ENCODE results near the gene NUP85.

DNA sequence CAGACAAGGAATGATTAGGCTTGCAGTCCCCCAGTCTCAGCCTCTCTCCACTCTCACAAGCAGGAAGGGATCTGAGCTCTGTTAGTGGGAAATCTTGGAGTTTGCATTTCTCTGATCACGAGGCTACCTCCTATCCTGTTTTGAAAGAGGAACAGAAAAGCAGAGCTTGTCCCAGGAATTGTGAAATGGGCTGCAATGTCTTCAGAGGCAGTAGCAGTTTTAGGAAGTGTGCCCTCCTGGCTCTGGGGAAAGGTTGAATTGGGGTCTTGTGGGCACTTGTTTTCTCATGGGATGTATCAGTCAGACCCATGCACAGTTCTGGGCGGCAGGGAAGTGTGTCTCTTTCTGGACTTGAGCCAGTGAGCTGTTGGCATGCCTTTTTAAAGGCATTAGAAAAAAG lies 22.8 kb downstream of the NUP85 start:
- TF ChIP-seq EZH2phosphoT487 (IDR thresholded peaks at IDR 0.05; ENCODE audit: insufficient read depth, low read depth) = no peak
- no peak for TF ChIP-seq EZH2 (IDR thresholded peaks at IDR 0.05; ENCODE audit: insufficient read depth, poor library complexity, severe bottlenecking)
